ENCODE measurements around the gene ITGB4.

Gene ITGB4

DNA sequence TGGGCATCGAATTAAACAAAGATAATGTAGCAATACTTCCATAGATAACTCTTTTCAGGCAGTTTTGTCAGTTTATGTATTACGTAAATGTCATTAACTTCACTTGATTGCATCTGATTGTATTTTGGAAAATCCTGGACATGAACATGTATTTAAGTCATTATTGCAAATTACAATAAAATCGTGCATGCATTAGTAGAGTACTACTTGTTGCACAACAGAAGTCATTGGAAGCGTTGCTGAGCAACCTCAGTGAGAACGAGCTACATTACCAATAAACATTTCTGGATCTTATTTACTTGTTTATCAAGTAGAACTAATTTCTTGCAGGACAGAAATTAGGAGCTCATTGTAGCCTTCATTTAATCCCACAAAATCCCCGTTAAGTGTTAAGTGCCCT, 70.0 kb downstream of the ITGB4 start:
- DNase-seq (ENCODE audit: low read depth): no peak

DNA sequence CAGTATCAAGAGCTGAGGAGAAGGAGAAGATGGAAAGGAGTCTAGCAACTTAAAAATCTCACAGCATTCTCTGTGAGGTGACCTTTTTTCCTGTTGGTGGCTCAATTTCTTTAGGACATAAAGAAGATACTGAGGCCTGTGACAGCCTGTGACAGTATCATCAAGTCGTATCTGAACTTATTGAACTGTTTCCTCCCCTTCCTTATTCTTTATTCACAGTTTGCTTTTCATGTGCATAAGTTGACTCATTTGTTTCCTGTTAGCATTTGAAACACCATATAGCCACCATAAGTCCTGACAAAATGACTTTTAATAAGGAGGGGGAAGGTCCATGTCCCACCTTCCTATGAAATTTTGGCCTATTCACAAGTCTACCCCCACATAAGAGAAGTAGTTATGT, 72.2 kb downstream of the ITGB4 start:
- no peak for DNase-seq (ENCODE audit: low read depth)

DNA sequence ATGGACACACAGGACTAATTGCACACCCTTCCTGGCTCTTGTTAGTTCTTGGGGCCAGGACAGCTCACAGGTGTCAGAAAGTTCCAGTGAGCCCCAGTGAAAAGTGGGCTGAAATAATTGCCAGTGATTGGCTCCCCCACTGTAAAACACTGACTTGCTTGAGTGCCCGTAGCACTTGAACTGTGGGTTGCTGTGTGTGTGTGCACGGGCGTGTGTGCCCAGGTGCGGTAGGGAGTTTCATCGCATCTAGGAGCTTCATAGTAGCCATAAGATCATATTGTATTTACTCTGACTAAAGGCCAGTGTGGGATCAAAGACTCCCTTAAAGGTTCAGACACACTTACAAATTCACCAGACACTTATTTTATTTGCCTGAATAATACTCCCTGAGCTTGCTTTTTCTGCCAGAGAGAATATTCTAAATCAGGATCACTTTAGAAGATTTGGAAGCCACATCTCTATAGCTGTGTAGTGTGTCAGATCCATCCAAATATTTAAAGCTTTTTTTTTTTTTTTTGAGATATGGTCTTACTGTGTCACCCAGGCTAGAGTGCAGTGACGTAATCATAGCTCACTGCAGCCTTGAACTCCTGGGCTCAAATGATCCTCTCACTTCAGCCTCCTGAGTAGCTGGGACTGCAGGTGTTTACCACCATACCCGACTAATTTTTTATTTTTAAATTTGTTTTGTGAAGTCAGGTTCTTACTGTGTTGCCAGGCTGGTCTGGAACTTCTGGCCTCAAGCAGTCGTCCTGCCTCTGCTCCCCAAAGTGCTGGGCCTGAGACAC, 74.8 kb downstream of the ITGB4 start:
- DNase-seq (ENCODE audit: low read depth): no peak

DNA sequence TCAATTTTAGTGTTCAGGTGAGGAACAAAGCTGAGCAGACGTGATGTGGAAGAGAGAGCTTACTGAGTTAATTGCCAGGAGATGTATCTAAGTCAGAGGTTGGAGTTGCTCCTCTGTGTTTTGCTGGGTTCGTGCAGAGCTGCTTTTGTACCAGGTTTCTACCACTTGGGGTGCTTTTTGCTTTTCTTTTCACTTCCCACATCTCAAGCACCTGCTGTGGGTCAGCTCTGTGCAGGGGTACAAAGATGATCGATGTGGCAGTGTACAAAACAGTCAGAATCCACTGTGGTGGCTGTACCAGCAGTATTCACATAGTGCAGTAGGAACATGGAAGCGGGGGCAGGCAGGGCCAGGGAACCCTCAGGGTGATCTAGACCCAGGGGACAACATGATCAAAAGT, 78.1 kb downstream of the ITGB4 start:
- no peak for DNase-seq (ENCODE audit: low read depth)

DNA sequence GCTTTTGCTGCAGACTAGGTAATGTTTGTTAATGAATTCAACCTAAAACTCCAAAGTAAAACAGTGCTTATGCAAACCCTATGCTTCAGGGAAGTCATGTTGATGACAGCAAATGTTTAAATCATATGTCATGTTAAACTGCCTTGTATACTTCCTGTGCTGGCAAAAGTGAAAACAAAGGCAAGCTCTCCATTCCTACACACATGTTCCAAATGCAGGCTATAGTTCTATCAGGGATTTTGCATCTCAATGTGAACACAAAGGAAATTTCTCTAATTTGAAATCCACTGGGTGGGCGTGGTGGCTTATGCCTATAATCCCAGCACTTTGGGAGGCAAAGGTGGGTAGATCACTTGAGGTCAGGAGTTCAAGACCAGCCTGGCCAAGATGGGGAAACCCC, 82.6 kb downstream of the ITGB4 start:
- DNase-seq (ENCODE audit: low read depth): no peak

DNA sequence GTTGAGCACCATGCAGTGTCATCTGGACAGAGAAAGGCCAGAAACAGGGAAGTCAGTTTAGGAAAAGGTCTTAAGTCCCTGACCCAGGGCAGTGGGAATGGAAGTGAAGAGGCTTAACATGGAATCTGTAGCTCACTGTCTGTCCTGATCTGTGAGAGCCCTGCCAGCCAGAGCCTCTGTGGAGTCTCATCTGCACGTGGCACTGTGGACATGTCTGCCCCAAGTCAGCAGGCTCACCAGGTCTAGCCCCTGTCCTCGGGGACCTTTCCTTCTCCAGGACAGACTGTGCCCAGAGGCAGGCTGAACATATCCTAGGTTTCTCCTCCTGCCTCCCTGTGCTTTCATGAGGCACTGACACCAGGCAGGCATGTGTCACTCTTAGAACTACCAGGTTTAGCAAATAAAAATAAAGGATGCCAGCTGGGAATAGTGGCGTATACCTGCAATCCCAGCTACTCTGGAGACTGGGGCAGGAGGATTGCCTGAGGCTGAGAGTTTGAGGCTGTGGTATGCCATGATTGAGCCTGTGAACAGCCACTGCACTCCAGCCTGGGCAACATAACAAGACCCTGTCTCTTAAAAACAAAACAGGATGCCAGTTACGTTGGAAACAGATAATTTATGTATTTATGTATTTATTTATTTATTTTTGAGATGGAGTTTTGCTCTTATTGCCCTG, 85.7 kb downstream of the ITGB4 start:
- DNase-seq (ENCODE audit: low read depth): no peak
